Measurements from ENCODE around the gene GSTM4.
"Not testable (repeated sequence)": the region's sequence is repeated elsewhere in the genome, so short reads cannot be mapped to it uniquely, and the experiment has no call there.

GRCh38 chr1:109687109-109687508 lies 31.2 kb downstream of the GSTM4 start:
- TF ChIP-seq POLR2A, CTCF (IDR thresholded peaks at IDR 0.05): not testable (repeated sequence)
